GM23338 (cell line): ENCODE measurements around the gene LENEP. TPM values are rescaled to one million over a fixed set of nuclear protein-coding genes. Genes with fewer than 3 reads are reported as not detected.

Experiments
- ATAC-seq: fragments of 200-7000 bp; cut with Tn5 transposase; 3 replicates; pipeline ENCODE4 v1.9.1; 2020
- DNase-seq: peaks from one replicate; pipeline ENCODE4 v3.0.0-alpha.2; 2015; ENCODE audit warnings: low spot score
- H2AFZ ChIP-seq: fragments of 200-600 bp; sonication (generic); 2 replicates; pipeline ENCODE4 v1.8.0; 2016; ENCODE audit warnings: antibody characterized with exemption, mild to moderate bottlenecking, moderate library complexity
- H3F3A ChIP-seq: fragments of 200-600 bp; sonication (generic); replicated peaks from 2 replicates; pipeline ENCODE4 v1.8.0; 2017; ENCODE audit warnings: antibody characterized with exemption, mixed run types, low read depth
- H3K27ac ChIP-seq: fragments of 200-600 bp; sonication (generic); 2 replicates; pipeline ENCODE4 v1.6.1; 2016; ENCODE audit warnings: low read depth
- H3K27me3 ChIP-seq: fragments of 200-600 bp; sonication (generic); 2 replicates; pipeline ENCODE4 v1.8.0; 2016; ENCODE audit warnings: mild to moderate bottlenecking, mixed run types, moderate library complexity; ENCODE audit not compliant: insufficient read depth
- H3K36me3 ChIP-seq: fragments of 200-600 bp; sonication (generic); 2 replicates; pipeline ENCODE4 v1.8.0; 2016; ENCODE audit warnings: mild to moderate bottlenecking; ENCODE audit not compliant: insufficient read depth
- H3K4me1 ChIP-seq: fragments of 200-600 bp; sonication (generic); 2 replicates; pipeline ENCODE4 v1.8.0; 2016; ENCODE audit warnings: mild to moderate bottlenecking, moderate library complexity; ENCODE audit not compliant: insufficient read depth
- H3K4me2 ChIP-seq: fragments of 200-600 bp; sonication (generic); 2 replicates; pipeline ENCODE4 v1.7.1; 2017; ENCODE audit warnings: mixed run types
- H3K4me3 ChIP-seq: fragments of 200-600 bp; sonication (generic); 2 replicates; pipeline ENCODE4 v1.6.1; 2016; ENCODE audit warnings: mixed run types
- H3K79me2 ChIP-seq: fragments of 200-600 bp; sonication (generic); replicated peaks from 2 replicates; pipeline ENCODE4 v1.8.0; 2017; ENCODE audit warnings: mild to moderate bottlenecking; ENCODE audit not compliant: insufficient read depth
- H3K9me2 ChIP-seq: fragments of 200-600 bp; sonication (generic); 2 replicates; pipeline ENCODE4 v1.8.0; 2017; ENCODE audit not compliant: insufficient read depth
- H4K20me1 ChIP-seq: fragments of 200-600 bp; sonication (generic); replicated peaks from 2 replicates; pipeline ENCODE4 v1.8.0; 2017; ENCODE audit warnings: mild to moderate bottlenecking; ENCODE audit not compliant: insufficient read depth
- H3K27ac Mint-ChIP-seq: 2 replicates; pipeline ENCODE4 v1.8.0; 2020; ENCODE audit warnings: inconsistent platforms, mild to moderate bottlenecking, moderate library complexity, mixed read lengths
- H3K27me3 Mint-ChIP-seq: 3 replicates; pipeline ENCODE4 v1.8.0; 2022; ENCODE audit warnings: low read depth, mild to moderate bottlenecking, moderate library complexity, mixed read lengths, inconsistent platforms; ENCODE audit not compliant: insufficient read depth, poor library complexity
- H3K36me3 Mint-ChIP-seq: 3 replicates; pipeline ENCODE4 v1.8.0; 2021; ENCODE audit warnings: low read depth, mild to moderate bottlenecking, inconsistent platforms, moderate library complexity, mixed read lengths
- H3K4me1 Mint-ChIP-seq: 3 replicates; pipeline ENCODE4 v1.8.0; 2020; ENCODE audit warnings: mild to moderate bottlenecking, inconsistent platforms, mixed read lengths
- H3K4me3 Mint-ChIP-seq: 3 replicates; pipeline ENCODE4 v1.8.0; 2021; ENCODE audit warnings: moderate library complexity, mild to moderate bottlenecking, inconsistent platforms, mixed read lengths
- H3K9me3 Mint-ChIP-seq: 3 replicates; pipeline ENCODE4 v1.8.0; 2020; ENCODE audit warnings: moderate library complexity, mild to moderate bottlenecking, inconsistent platforms, mixed read lengths
- CREB1 ChIP-seq: fragments of 250-450 bp; sonication (Bioruptor Pico); IDR thresholded peaks from 2 replicates; pipeline ENCODE4 v1.5.0; 2020; ENCODE audit warnings: low read depth, mild to moderate bottlenecking, moderate library complexity
- POLR2AphosphoS5 ChIP-seq: IDR thresholded peaks from 2 replicates; pipeline ENCODE4 v1.6.1; 2016; ENCODE audit warnings: antibody characterized with exemption, low read depth
- STAT1 ChIP-seq: IDR thresholded peaks from one replicate; pipeline ENCODE4 v1.6.1; 2016; ENCODE audit warnings: antibody characterized with exemption; ENCODE audit not compliant: unreplicated experiment
- polyA plus RNA-seq: library from polyadenylated mRNA; unstranded; fragments of >200 nt; fragmentation: Nextera tagmentation; extraction: Ambion mirVana; gene quantifications from 2 replicates; pipeline ENCODE4 v1.2.1, GENCODE V29; 2016
- total RNA-seq: library from RNA; depleted of rRNA; stranded (reverse); fragments of >200 nt; shearing (Covaris generic); gene quantifications from 2 replicates; pipeline ENCODE4 v1.2.3, GENCODE V29; 2014
- TF ChIP-seq, protein P1 (sequence below), 2 experiments: fragments of 200-600 bp in 1 of 2; sonication (generic) in 1 of 2; conservative IDR thresholded peaks; 2 replicates each; pipeline versions ENCODE4 v1.5.1 to v1.6.1; 2016 to 2017; ENCODE audit warnings: antibody characterized with exemption in 2 of 2, low read depth in 2 of 2, mild to moderate bottlenecking in 2 of 2, moderate library complexity in 1 of 2
- TF ChIP-seq, protein P2 (sequence below): IDR thresholded peaks from one replicate; pipeline ENCODE4 v1.6.1; 2018; ENCODE audit warnings: antibody characterized with exemption; ENCODE audit not compliant: unreplicated experiment
- TF ChIP-seq, protein P3 (sequence below): fragments of 250-450 bp; sonication (Bioruptor Pico); IDR thresholded peaks from 2 replicates; pipeline ENCODE4 v1.5.0; 2020; ENCODE audit warnings: mild to moderate bottlenecking, moderate library complexity

Gene LENEP
- total and polyA plus RNA-seq, 2 experiments from 2014 or later: 1.6 TPM; not detected in 1

DNA sequence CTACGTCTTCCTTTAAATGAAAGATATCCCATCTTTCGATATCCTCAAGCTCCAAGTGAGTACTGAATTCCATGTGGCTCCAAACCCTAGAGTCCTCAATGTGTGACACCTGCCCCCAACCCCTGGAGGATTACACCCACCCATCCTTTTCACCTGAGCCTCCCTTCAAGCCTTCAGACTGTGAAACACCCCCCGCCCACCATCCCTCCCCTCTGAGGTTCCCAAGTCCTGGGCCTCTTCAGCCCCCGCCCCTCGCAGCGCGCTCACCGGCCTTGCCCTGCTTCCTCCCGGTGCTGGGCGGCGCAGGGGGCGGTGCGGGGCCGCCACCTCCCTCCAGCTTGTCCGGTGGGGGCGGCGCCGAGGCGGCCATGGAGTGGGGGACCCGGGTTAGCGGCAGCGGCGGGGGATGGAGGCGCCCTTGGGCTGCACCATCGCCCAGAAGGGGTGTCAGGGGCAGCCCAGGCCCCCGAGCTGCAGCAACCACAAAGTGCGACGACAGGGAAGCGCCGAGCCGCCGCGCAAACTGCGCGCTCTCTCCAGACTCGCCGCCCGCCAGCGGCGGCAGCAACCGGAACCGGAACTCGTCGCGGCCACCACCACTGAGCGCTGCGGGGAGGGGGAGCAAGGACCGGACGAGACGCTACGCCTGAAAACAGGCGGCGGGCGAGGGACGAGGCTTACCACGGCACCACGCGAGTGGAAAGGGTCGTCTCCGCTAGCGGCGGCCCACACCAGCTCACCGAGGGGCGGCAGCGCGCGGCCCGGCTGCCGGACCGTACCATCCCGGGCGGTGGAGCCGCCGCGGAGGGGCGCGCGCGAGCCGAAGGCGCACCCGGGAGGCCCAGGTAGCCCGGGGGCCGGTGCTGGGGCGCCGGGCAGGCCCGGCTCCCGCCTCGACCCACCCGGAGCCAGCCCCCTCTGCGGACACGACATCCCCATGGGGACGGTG is 31.9 kb upstream of the LENEP start, which contains the start of gene PYGO2:
PYGO2 (minus strand) TSS at position 576 of the 949 bp plus-strand sequence; CDS start at position 370, 206 bp downstream.
- Histone ChIP-seq H3K27ac (peak within 1 kb of the TSS; percentile 97), H3K36me3 (peaks cover 24% of the 10 kb centered on the region), H3K9me2 (no peaks in the 10 kb centered on the region), H4K20me1 (peaks cover 30% of the 10 kb centered on the region), H3F3A (peaks cover 49% of the 10 kb centered on the region), H3K4me2 (peak within 1 kb of the TSS; percentile 91), H2AFZ (0 out of 2 replicates have a peak within 1 kb of the TSS, but pooled peaks have one; percentile 43), H3K4me1 (peaks cover 43% of the 10 kb centered on the region), H3K27me3 (no peaks in the 10 kb centered on the region), H3K4me3 (peak within 1 kb of the TSS; percentile 92), H3K79me2 (peaks cover 13% of the 10 kb centered on the region)
- Mint-ChIP-seq H3K4me1 (peaks cover 45% of the 10 kb centered on the region), H3K36me3 (peaks cover 65% of the 10 kb centered on the region), H3K9me3 (no peaks in the 10 kb centered on the region), H3K27me3 (peaks cover 15% of the 10 kb centered on the region), H3K27ac (peak within 1 kb of the TSS; percentile 90), H3K4me3 (peak within 1 kb of the TSS; percentile 94)
- peak; percentile 89 for DNase-seq
- peak; percentile 79 for ATAC-seq
- no peak for TF ChIP-seq STAT1
- peak; percentile 54 for TF ChIP-seq CREB1
- TF ChIP-seq, protein P1, sequence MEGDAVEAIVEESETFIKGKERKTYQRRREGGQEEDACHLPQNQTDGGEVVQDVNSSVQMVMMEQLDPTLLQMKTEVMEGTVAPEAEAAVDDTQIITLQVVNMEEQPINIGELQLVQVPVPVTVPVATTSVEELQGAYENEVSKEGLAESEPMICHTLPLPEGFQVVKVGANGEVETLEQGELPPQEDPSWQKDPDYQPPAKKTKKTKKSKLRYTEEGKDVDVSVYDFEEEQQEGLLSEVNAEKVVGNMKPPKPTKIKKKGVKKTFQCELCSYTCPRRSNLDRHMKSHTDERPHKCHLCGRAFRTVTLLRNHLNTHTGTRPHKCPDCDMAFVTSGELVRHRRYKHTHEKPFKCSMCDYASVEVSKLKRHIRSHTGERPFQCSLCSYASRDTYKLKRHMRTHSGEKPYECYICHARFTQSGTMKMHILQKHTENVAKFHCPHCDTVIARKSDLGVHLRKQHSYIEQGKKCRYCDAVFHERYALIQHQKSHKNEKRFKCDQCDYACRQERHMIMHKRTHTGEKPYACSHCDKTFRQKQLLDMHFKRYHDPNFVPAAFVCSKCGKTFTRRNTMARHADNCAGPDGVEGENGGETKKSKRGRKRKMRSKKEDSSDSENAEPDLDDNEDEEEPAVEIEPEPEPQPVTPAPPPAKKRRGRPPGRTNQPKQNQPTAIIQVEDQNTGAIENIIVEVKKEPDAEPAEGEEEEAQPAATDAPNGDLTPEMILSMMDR (conservative IDR thresholded peaks at IDR 0.05; ENCODE audit: low read depth in 2 of 2): peak; percentile 32 to 52
- TF ChIP-seq, protein P2, sequence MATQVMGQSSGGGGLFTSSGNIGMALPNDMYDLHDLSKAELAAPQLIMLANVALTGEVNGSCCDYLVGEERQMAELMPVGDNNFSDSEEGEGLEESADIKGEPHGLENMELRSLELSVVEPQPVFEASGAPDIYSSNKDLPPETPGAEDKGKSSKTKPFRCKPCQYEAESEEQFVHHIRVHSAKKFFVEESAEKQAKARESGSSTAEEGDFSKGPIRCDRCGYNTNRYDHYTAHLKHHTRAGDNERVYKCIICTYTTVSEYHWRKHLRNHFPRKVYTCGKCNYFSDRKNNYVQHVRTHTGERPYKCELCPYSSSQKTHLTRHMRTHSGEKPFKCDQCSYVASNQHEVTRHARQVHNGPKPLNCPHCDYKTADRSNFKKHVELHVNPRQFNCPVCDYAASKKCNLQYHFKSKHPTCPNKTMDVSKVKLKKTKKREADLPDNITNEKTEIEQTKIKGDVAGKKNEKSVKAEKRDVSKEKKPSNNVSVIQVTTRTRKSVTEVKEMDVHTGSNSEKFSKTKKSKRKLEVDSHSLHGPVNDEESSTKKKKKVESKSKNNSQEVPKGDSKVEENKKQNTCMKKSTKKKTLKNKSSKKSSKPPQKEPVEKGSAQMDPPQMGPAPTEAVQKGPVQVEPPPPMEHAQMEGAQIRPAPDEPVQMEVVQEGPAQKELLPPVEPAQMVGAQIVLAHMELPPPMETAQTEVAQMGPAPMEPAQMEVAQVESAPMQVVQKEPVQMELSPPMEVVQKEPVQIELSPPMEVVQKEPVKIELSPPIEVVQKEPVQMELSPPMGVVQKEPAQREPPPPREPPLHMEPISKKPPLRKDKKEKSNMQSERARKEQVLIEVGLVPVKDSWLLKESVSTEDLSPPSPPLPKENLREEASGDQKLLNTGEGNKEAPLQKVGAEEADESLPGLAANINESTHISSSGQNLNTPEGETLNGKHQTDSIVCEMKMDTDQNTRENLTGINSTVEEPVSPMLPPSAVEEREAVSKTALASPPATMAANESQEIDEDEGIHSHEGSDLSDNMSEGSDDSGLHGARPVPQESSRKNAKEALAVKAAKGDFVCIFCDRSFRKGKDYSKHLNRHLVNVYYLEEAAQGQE: no peak
- TF ChIP-seq, protein P3, sequence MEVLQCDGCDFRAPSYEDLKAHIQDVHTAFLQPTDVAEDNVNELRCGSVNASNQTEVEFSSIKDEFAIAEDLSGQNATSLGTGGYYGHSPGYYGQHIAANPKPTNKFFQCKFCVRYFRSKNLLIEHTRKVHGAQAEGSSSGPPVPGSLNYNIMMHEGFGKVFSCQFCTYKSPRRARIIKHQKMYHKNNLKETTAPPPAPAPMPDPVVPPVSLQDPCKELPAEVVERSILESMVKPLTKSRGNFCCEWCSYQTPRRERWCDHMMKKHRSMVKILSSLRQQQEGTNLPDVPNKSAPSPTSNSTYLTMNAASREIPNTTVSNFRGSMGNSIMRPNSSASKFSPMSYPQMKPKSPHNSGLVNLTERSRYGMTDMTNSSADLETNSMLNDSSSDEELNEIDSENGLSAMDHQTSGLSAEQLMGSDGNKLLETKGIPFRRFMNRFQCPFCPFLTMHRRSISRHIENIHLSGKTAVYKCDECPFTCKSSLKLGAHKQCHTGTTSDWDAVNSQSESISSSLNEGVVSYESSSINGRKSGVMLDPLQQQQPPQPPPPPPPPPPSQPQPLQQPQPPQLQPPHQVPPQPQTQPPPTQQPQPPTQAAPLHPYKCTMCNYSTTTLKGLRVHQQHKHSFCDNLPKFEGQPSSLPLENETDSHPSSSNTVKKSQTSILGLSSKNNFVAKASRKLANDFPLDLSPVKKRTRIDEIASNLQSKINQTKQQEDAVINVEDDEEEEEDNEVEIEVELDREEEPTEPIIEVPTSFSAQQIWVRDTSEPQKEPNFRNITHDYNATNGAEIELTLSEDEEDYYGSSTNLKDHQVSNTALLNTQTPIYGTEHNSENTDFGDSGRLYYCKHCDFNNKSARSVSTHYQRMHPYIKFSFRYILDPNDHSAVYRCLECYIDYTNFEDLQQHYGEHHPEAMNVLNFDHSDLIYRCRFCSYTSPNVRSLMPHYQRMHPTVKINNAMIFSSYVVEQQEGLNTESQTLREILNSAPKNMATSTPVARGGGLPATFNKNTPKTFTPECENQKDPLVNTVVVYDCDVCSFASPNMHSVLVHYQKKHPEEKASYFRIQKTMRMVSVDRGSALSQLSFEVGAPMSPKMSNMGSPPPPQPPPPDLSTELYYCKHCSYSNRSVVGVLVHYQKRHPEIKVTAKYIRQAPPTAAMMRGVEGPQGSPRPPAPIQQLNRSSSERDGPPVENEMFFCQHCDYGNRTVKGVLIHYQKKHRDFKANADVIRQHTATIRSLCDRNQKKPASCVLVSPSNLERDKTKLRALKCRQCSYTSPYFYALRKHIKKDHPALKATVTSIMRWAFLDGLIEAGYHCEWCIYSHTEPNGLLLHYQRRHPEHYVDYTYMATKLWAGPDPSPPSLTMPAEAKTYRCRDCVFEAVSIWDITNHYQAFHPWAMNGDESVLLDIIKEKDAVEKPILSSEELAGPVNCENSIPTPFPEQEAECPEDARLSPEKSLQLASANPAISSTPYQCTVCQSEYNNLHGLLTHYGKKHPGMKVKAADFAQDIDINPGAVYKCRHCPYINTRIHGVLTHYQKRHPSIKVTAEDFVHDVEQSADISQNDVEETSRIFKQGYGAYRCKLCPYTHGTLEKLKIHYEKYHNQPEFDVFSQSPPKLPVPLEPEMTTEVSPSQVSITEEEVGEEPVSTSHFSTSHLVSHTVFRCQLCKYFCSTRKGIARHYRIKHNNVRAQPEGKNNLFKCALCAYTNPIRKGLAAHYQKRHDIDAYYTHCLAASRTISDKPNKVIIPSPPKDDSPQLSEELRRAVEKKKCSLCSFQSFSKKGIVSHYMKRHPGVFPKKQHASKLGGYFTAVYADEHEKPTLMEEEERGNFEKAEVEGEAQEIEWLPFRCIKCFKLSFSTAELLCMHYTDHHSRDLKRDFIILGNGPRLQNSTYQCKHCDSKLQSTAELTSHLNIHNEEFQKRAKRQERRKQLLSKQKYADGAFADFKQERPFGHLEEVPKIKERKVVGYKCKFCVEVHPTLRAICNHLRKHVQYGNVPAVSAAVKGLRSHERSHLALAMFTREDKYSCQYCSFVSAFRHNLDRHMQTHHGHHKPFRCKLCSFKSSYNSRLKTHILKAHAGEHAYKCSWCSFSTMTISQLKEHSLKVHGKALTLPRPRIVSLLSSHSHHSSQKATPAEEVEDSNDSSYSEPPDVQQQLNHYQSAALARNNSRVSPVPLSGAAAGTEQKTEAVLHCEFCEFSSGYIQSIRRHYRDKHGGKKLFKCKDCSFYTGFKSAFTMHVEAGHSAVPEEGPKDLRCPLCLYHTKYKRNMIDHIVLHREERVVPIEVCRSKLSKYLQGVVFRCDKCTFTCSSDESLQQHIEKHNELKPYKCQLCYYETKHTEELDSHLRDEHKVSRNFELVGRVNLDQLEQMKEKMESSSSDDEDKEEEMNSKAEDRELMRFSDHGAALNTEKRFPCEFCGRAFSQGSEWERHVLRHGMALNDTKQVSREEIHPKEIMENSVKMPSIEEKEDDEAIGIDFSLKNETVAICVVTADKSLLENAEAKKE (CRISPR knock-in tag): no peak
- TF ChIP-seq POLR2AphosphoS5: peak; percentile 77
